HG02571 (cell line): Measurements from ENCODE around the gene EPM2A.
"Not testable (repeated sequence)": the region's sequence is repeated elsewhere in the genome, so short reads cannot be mapped to it uniquely, and the experiment has no call there.

Experiments
- ATAC-seq: cut with Tn5 transposase; IDR thresholded peaks from one replicate; pipeline ENCODE4 v1.9.1; 2021; ENCODE audit warnings: mild to moderate bottlenecking, moderate library complexity; ENCODE audit not compliant: unreplicated experiment

EPM2A gene

GRCh38 chr6:145735356-145736165 is at the start of gene EPM2A:
TSS of gene EPM2A (minus strand) at chr6:145735520. CDS start at chr6:145735498, 22 bp downstream.
- peak; percentile 74 for ATAC-seq

- peak; percentile 81 for ATAC-seq
Observed at GRCh38 chr6:145784683-145785082, 49.4 kb upstream of the EPM2A start.

GRCh38 chr6:145783796-145784195 is 48.5 kb upstream of the EPM2A start:
- no peak for ATAC-seq

- no peak for ATAC-seq
Observed at GRCh38 chr6:145772846-145773245, 37.5 kb upstream of the EPM2A start.

GRCh38 chr6:145765449-145765848 is 30.1 kb upstream of the EPM2A start:
- ATAC-seq, result no peak

GRCh38 chr6:145763742-145764141 is 28.4 kb upstream of the EPM2A start:
- ATAC-seq, result no peak

GRCh38 chr6:145761584-145761983 is 26.3 kb upstream of the EPM2A start:
- peak; percentile 72 for ATAC-seq

GRCh38 chr6:145758113-145758512 is 22.8 kb upstream of the EPM2A start:
- ATAC-seq, result no peak

GRCh38 chr6:145756170-145756662 is 20.9 kb upstream of the EPM2A start:
- no peak for ATAC-seq

- no peak for ATAC-seq
Observed at GRCh38 chr6:145755682-145756081, 20.4 kb upstream of the EPM2A start.

- no peak for ATAC-seq
Observed at GRCh38 chr6:145752638-145753037, 17.3 kb upstream of the EPM2A start.

GRCh38 chr6:145749632-145750031 is 14.3 kb upstream of the EPM2A start:
- peak; percentile 89 for ATAC-seq

- ATAC-seq, result no peak
Observed at GRCh38 chr6:145745861-145746260, 10.5 kb upstream of the EPM2A start.

GRCh38 chr6:145744619-145745018 is 9.3 kb upstream of the EPM2A start:
- no peak for ATAC-seq

- no peak for ATAC-seq
Observed at GRCh38 chr6:145743332-145743731, 8.0 kb upstream of the EPM2A start.

GRCh38 chr6:145742472-145742871 is 7.2 kb upstream of the EPM2A start:
- not testable (repeated sequence) for ATAC-seq

- not testable (repeated sequence) for ATAC-seq
Observed at GRCh38 chr6:145739685-145740084, 4.4 kb upstream of the EPM2A start.

- no peak for ATAC-seq
Observed at GRCh38 chr6:145738265-145738664, 2.9 kb upstream of the EPM2A start.

GRCh38 chr6:145736661-145737144 is 1.4 kb upstream of the EPM2A start:
- ATAC-seq, result no peak

GRCh38 chr6:145734486-145735355 is 599 bp downstream of the EPM2A start:
- ATAC-seq, result peak; percentile 78

- no peak for ATAC-seq
Observed at GRCh38 chr6:145733810-145734209, 1.5 kb downstream of the EPM2A start.
